Ureter (tissue), 1 donor: ENCODE data around the gene RAB27B. TPM values are rescaled to one million over a fixed set of nuclear protein-coding genes. Genes with fewer than 3 reads are reported as not detected.
"Not testable (repeated sequence)": the region's sequence is repeated elsewhere in the genome, so short reads cannot be mapped to it uniquely, and the experiment has no call there.

Experiments used
- DNase-seq: peaks from one replicate; pipeline ENCODE4 v3.0.0-alpha.2; 2020; ENCODE audit warnings: low spot score
- total RNA-seq: library from RNA; stranded (reverse); gene quantifications from one replicate; pipeline ENCODE4 v1.2.4, GENCODE V29; 2023
- donor health status: DM: yes; HTN: yes; CAD: no.

RAB27B gene
- total RNA-seq, 1 donor from 2014 or later = 42.1 TPM

DNA sequence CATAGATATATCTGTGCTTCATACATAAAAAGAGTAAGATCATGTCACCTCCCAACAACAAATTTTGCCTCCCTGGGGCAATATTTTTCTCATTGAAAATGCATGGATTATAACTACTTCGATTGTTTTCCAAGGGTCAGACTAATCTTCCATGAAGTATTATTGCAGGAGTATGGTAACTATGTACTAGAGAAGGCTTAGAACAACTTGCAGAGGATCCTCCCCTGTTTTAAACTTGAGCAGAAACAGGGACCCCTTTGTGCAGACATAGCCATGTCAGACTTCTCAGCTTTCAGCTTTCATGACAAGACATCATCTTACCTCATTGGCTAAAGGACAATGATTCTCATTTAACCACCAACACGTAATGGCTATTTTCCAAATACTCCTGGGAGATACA is 13.2 kb upstream of the RAB27B start:
- DNase-seq = no peak

DNA sequence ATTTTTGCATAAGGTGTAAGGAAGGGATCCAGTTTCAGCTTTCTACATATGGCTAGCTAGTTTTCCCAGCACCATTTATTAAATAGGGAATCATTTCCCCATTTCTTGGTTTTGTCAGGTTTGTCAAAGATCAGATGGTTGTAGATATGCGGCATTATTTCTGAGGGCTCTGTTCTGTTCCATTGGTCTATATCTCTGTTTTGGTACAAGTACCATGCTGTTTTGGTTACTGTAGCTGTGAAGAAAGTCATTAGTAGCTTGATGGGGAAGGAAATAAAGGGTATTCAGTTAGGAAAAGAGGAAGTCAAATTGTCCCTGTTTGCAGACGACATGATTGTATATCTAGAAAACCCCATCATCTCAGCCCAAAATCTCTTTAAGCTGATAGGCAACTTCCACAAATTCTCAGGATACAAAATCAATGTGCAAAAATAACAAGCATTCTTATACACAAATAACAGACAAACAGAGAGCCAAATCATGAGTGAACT is 7.4 kb upstream of the RAB27B start:
- DNase-seq = not testable (repeated sequence)

DNA sequence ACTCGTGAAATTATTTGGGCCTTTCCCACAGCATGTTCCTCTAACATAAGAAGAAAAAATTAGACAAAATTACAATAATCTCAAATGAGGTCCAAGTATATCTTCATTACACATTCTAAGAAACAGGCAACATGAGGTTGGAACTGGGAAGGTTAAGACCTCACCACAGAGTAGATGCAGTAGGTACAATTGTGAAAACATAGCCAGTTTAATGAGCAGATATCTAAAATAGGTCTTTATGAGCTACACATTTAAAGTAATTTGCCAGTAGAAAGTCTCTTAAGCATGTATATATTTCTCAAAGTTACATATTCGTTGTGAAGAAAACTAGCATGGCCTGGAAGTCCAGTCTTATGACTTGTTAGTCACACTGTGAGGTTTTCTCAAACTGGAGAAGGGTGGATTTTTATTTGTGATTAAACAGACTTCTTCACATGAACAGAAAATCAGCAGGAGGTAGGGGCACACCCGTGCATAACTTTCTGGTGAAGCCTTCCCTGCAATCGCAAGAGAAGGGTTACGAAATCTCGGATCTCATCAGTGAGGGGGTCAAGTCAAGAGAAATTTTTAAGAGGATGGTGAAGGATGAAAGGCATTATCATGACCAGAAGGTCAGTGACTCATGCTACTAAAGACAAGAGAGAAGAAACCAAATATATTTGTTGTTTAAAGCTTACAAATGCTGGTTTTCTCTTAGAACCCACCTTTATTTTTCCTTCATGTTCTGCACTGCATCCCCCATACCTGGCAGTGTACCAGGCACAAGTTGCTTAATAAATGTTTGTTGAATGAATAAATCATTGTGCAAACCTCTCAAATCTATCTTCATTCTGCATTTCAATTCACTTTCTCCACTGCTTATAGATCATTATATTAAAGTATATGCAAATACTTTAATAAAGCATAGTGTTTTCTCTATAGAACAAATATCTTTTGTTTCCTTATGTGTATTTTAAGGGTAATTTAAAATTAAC is 5.1 kb upstream of the RAB27B start:
- DNase-seq = no peak

DNA sequence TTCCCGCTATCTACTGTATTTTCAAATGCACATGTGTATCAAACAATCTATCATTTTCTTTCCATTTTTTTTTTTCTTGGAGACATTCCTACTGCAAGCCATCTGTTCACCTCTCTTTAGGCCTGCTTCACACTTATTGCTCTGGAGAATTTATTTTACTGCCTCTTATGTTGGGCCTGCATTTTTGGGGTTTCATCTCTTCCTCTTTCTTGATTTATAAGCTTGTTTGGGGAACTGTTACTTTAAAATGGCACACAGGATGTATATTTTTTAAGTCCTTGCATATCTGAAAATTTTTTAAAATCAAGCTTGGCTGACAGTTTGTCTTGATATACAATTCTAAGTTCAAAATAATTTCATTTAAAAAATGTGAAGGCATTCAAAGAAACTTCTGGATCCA is 3.5 kb upstream of the RAB27B start:
- no peak for DNase-seq

DNA sequence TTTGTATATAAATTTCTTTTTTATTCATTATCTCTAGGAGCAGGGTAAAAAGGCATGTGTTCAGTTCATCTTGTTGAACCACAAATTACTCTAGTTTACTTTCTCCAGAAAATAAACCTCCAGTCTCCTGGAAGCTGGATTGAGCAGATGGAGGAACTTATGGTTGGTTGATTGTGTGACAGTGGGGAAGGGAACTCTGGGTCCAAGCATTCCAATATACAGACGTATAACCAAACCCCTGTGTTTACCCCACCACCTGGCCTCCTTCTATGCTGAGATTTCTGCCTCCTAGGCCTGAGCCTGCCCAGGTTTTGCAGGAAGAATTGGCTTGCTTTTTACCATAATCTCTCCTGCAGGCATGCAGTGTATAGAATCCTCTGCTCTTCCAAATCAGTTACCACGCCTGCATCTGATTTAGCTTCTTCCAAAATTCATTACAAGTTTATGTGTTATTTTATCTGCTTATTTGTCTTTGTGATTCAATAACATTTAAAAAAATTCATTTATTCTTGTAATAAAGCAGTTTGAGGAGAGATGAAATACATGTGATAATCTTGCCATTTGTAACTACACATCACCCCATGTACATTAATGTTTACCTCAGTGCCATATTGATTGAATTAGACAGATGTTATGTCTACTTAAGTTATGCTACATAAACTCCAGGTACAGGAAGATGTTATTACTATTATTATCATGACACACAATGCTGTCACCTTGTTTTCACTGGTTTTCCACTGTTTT is 2.5 kb upstream of the RAB27B start:
- no peak for DNase-seq

DNA sequence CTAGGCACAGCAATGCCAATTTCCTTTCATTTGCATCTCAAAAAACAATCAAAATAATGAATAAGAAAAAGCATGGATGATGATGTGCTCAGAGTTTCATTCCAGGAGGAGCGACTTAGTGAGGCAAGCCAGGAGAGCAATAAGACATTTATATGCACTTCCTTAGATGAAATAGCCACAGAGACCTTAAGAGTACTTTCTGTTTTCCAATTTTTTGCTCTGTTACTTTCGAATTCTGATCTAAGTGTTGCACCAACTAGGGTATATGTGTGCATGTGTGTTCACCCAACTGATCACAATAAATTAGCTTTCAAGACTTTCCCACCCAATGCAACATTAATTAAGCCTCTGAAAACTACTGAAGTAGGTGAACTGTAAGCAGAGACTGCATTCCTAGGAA is 709 bp downstream of the RAB27B start:
- DNase-seq = no peak

DNA sequence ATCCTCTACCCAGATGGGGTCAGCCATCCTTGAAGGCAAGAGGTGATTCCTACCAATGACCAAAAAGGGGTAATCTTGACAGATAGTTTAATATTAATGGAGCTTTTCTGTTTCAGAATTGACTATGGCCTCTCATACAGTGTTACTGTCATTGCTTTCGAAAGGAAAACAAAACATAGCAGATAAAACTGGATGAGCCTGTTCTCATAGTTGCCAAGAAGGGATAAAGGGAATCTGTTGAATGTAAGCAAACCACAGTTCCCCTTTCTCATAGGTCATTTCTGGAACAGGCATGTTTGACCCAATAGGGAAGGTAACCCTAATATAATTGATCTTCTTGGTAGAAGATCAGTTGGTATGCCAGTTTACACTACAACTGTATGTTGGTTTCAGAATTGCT is 1.6 kb downstream of the RAB27B start:
- no peak for DNase-seq

DNA sequence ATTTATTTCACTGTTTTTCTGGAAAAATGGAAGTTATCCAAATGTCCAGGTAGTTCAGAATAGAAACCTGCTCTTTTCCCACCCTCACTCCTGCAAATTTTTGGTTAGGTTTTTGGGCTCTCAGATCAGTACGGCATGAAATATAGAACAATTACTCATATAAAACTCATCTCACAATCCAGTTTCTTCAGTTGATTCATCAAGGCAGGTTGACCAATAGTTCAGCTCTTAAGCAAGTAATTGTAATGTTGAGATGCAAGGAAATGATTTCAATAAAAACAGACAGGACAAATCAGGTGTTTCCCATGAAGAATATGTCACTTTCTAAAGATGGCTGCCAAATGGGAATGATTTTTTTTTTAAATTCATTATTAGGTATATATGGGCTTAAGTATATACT is 2.0 kb downstream of the RAB27B start:
- no peak for DNase-seq

DNA sequence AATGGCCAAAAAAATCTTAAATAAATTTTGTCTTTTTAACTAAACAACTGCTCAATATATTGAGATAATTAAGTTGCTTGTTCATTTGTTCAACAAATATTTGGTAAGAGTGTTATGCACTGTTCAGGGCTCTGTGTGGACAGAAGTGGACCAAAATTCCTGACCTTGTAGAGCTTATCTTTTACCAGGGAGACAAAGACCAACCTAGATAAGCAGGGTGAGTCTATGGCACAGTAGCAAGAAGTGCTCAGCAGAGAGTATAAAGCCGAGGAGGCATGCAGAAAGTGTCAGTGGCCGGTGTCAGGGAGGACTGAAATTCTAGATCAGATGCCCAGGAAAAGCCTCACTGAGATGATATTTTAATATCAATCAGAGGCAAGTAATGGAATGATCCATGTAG is 2.6 kb downstream of the RAB27B start:
- no peak for DNase-seq

DNA sequence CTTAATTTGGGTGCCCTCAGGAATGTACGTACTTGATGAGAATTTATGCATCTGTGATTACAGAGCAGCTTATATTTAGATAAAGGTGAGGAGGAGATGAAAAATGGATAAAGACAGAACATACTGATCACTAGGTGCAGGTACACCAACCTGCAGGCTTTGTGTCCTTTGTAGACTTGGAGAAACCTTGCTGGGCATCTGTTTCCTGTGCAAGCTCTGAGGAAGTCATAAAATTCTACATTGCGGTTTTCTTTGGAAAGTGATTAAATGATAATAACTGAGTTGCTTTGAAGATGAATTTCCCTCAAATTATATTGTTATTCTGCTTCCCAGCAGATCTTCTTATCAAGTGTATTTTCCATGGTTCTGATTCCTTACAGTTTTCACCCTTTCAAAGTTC is 7.7 kb downstream of the RAB27B start:
- DNase-seq = no peak

DNA sequence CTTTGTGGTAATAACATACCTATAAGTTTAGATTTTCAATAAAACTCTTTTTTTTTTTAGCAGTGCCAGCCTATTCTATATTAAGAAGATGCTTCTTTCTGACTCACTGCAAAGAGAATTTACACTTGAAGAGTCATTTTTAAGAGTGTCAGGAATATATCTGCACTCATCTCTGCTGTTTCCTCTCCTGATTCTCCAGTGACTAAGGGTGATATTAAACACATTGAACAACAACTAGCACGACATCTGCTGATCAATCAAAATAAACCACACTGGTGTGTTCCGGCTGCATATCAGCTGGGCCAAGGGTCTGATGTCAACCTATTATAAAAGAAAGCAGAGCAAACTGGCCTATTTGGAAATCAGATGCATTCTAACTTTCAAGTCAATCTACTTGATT is 15.0 kb downstream of the RAB27B start:
- no peak for DNase-seq

DNA sequence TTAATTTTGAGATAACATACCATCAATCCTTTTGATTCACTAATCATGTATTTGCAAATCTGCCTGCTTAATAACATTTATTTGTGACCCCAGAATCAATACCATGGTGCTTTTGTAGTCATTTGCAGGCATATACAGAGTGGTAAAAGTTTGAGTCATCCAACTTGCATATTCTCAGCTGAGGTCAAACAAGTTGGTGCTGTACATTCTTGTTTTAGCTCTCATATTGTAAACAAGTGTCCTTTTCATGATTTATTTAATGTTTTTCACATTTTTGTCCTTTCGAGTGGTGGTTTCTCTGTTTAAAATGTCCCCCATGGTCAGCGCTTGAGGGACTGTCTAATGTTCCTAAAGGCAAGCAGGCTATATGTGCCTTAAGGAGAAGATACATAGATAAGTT is 17.5 kb downstream of the RAB27B start:
- DNase-seq = no peak

DNA sequence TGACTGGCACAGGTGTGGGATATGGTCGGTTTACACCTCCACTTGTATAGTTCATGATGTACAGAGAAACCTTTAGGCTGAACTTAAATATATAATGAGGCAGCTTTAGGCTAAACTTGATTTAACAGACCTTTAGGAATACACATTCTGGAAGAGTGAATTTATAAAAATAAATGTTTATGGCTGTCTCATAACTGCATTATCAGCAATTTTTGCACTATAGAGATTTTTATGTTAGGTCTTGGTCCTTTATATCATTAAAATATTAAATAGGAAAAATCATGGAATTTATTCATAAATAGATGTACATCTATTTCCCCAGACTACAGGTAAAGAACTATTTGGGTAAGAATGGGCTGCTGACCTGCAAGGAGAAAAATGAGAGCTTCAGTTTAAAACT is 19.8 kb downstream of the RAB27B start:
- no peak for DNase-seq

DNA sequence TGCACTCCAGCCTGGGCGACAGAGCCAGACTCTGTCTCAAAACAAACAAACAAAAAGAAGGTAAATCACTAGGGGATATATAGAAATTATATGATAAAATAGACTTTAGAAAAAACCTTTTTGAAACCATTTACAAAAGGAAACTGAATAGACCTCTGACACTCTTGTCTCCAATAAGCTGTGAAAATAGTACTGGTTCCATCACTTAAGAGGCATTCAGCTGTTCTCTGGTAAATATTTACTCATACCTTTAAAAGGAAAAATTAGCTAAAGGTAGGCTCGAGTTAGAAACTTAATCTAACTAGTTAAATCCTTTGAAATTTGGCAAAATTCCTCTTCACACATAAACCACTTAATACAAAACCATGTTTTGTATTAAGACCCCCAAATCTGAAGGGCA is 21.4 kb downstream of the RAB27B start:
- DNase-seq = no peak

DNA sequence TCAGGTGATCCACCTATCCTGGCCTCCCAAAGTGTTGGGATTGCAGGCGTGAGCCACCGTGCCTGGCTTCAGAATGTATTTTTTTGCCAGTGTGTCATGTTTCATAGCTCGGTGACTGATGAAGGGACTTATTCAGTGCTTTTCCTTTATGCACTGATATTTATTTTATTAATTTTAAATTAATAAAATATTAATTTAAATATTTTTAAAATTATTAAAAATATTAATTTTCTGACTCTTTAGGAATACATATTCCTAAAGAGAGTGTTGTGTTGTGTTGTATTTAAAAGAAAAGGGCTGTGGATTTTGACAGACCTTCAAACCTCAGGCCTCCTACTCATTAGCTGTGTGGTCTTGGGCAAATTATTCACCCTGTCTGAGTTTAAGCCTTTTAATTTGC is 22.3 kb downstream of the RAB27B start:
- no peak for DNase-seq

DNA sequence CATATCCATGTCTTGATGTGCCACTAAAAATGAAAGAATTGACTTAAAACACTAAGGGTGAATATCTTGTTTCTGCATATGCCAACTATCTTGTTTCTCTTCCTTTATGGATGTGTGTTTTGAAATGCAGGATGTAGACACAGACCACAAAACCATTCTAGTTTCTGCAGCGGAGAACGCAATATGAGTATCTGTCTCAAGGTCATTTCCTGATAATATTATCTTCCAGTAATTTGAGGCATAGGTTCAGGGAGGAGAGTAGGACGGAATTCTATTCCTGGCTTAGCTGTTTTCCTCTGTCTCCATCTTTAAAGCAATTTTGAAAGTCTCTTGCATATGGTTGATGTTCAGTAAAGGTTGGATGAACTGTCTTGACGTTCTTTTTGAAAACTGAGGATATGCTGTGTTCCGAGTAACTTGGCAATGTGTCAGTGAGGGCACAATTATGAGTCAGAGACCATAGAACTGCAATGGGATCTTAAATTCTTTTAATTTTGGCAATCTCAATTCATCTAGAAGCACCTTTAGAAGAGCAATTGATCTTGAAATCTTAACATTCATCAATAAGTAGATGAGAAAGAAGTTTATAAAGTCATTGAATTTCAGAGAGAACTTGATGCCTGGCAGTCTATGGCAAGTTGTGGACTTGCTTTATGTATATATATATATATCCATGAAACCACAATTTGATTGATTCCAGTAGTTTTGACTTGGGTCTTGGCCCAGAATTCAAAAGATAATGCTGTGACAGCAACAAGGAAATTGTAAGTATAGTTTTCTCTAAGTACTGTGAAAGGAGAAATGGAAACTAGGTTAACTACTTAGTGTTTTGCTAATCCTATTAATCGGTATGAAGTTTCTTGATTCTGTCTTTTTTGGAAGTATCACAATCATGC is 24.8 kb downstream of the RAB27B start:
- DNase-seq = no peak

DNA sequence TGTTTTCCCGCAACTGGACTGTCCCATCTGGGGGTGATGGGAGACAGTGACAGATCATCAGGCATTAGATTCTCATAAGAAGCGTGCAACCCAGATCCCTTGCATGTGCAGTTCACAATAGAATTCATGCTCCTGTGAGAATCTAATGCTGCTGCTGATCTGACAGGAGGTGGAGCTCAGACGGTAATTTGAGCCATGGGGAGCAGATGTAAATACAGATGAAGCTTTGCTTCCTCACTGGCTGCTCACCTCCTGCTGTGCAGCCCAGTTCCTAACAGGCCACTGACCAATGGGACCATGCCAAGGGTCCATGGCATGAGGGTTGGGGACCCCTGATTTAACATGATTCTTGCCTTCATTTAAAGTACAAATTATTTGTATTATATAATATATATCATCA is 26.8 kb downstream of the RAB27B start:
- DNase-seq = not testable (repeated sequence)

DNA sequence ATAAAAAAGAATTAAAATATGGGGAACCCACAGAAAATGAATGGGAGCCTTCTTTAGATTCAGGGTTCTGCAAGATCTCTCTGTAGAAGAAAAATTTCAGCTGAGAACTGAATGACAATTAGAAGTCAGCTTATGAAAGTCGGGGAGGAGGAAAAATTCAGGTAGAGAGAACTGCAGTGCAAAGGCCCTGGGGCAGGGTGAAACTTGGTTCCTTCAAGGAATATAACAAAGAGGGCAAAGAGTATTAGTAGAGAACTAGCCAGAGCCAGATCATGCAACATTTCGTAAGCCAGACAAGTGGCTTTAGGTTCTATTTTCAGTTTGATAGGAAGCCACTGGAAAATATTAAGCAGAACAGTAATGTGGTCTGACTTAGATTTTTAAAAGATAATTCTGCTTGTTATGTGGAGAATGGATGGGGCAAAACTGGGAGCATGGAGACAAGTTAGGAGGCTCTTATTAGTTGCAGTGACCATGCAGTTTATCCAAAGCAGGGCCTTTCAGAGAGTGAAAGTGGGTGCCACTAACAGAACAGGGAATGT is 27.9 kb downstream of the RAB27B start:
- no peak for DNase-seq

DNA sequence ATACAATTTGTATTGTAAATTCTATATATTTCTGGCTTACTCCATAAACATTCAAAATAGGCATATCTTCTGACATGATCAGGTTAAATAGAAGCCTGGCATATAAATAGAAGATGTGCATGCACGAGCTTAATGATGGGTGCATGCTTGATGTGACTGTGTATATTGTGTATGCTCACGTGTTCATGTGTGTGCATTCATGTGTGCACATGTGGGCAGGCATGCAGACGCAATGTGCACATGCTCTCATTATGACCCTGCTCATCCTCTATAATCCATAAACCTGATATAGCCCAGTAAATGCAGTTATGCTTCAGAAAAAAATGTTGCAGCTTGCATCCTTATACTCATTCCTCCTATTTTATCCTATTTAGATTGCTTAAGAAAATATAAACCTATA is 29.2 kb downstream of the RAB27B start:
- no peak for DNase-seq

DNA sequence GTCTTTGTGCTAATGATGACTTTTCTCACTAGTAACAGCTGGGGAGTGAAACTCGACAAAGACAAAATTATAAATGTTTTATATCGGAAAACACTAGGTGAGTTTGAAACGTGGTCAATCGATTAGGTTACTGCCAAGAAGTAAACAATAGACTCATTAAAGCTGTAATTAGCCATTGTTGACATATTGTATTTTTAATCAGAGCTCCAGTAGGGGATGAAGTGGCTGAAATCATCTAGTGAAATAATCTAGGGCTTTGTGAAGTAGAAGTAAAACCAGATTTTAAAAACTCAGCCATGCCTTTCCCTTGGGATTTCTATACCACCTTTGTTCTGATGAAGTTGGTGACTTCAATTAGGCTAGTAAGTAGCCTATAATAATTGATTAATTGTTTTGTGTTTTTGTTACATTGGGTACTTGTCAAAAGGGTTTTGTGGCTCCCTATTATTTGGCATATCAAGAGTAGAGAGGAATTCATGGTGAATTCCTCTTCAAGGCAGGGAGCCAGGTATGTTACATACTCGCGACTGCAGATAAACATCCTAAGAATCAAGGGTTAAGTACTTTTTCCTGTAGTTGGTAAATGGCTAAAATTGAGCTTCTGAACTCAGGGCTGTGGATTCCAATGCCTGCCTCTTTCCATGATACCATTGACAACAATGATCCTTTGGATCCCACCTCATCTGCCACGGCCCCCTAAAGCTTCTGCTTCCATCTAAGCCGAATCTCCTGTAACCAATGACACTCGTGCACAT is 31.6 kb downstream of the RAB27B start:
- no peak for DNase-seq

DNA sequence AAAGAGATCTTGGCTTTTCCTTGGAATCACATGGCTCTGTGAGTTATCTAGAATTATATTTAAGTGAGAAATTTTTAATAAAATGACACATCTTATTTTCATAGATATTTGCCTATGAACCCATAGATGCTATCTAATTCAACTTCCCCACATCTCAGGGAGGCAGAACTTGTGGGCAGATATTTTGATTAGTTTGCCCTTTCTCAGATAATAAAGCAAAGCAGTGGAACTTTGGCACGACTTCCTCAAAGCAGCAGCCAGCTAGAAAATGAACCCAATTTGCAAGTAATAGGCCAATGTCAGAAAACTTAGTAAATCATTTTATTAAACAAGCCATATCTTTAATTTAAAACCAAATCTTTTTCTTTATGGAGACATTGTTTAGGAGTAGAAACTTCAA is 32.7 kb downstream of the RAB27B start:
- no peak for DNase-seq
